Subcutaneous adipose tissue (tissue), 4 donors: ENCODE results near the gene ERICH2. TPM values are rescaled to one million over a fixed set of nuclear protein-coding genes. Genes with fewer than 3 reads are reported as not detected.

Source experiments
- CTCF ChIP-seq: fragments of 450-650 bp; IDR thresholded peaks from one replicate; pipeline ENCODE4 v1.5.1; 2016; ENCODE audit warnings: low read depth, mild to moderate bottlenecking, control low read depth, antibody characterized with exemption, moderate library complexity
- total RNA-seq, 4 donors: library from RNA; depleted of rRNA; stranded (reverse); fragments of >200 nt; gene quantifications; one replicate each; pipeline ENCODE4 v1.1.0, GENCODE V29; 2016

The ERICH2 gene
- total RNA-seq, 4 donors from 2014 or later: 1.0 TPM; not detected in 3

GRCh38 chr2:170744248-170745002, 25.8 kb upstream of the ERICH2 start:
- no peak for TF ChIP-seq CTCF

- TF ChIP-seq CTCF: no peak
Observed at GRCh38 chr2:170745305-170745704, 24.9 kb upstream of the ERICH2 start.

- no peak for TF ChIP-seq CTCF
Observed at GRCh38 chr2:170747921-170748320, 22.3 kb upstream of the ERICH2 start.

- TF ChIP-seq CTCF: no peak
Observed at GRCh38 chr2:170761572-170761971, 8.6 kb upstream of the ERICH2 start.

- TF ChIP-seq CTCF: no peak
Observed at GRCh38 chr2:170762760-170763159, 7.4 kb upstream of the ERICH2 start.

- TF ChIP-seq CTCF: no peak
Observed at GRCh38 chr2:170763232-170763631, 6.9 kb upstream of the ERICH2 start.

GRCh38 chr2:170764880-170765261, 5.3 kb upstream of the ERICH2 start:
- no peak for TF ChIP-seq CTCF
